ENCODE measurements around the gene TOM1L2.

TOM1L2 gene

DNA sequence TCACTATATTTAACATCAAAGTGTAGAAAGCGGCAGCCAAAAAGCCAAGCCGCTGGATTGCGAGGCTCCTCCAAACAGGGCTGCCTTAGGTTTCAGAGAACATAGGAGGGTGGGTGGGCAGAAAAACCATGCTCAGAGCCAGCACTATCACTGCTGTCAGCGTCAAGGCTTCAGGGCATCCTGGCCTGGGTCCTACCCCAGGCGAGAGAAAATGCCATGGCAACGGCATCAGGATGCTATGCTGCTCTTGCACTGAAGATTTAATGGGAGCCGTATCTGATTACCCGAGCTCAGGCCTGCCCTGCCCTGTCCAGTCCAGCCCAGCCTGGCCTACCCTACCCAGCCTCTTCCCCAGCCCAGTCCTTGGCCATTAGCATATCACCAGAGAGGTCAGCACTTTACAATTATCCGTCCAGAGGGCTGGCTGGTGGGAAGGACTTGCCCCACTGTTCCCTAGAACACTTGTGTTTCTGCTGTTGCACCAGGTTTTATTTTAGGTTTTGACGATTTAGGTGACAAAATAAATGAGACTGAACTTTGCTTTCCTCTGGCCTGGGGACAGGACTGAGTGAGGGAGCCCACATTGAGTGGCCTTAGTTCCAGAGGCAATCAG lies 61.1 kb downstream of the TOM1L2 start:
- H3K27ac ChIP-seq: no peak overlapping the region
- no peak for TF ChIP-seq CTCF (IDR thresholded peaks at IDR 0.05)
- peaks cover 11% of the 10 kb centered on the region for H3K36me3 ChIP-seq
- no peaks in the 10 kb centered on the region for H3K27me3 ChIP-seq
- no peaks in the 10 kb centered on the region for H3K9me3 ChIP-seq
- H3K4me1 ChIP-seq (ENCODE audit: control insufficient read depth in 1 of 2, insufficient read depth in 1 of 2, low read depth in 1 of 2, low read length in 1 of 2): no peaks in the 10 kb centered on the region
- H3K4me3 ChIP-seq (ENCODE audit: low read depth in 1 of 2, low read length in 1 of 2): no peak overlapping the region

- Histone ChIP-seq H3K4me3 (ENCODE audit: low read depth in 1 of 2, low read length in 1 of 2) (no peak overlapping the region), H3K36me3 (peaks cover 12% of the 10 kb centered on the region), H3K4me1 (ENCODE audit: control insufficient read depth in 1 of 2, insufficient read depth in 1 of 2, low read depth in 1 of 2, low read length in 1 of 2) (no peaks in the 10 kb centered on the region), H3K27me3 (no peaks in the 10 kb centered on the region), H3K27ac (no peak overlapping the region), H3K9me3 (no peaks in the 10 kb centered on the region)
- no peak for TF ChIP-seq CTCF (IDR thresholded peaks at IDR 0.05)
Measured at GRCh38 chr17:17910060-17910459, 62.1 kb downstream of the TOM1L2 start.

DNA sequence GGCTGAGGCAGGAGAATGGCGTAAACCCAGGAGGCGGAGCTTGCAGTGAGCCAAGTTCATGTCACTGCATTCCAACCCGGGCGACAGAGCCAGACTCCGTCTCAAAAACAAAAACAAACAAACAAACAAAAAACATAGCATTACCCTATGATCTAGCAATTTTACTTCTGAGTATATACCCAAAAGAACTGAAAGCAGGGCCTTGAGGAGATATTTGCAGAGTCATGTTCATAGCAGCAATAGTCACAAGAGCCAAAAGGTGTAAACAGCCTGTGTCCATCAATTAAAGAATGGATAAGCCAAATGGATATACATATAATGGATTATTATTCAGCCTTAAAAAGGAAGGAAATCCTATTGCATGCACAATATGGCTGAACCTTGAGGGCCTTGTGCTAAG lies 63.1 kb downstream of the TOM1L2 start:
- no peak for TF ChIP-seq CTCF (IDR thresholded peaks at IDR 0.05)
- H3K4me1 ChIP-seq (ENCODE audit: control insufficient read depth in 1 of 2, insufficient read depth in 1 of 2, low read depth in 1 of 2, low read length in 1 of 2): no peaks in the 10 kb centered on the region
- no peak overlapping the region for H3K27ac ChIP-seq
- peaks cover 16% of the 10 kb centered on the region for H3K36me3 ChIP-seq
- no peak overlapping the region for H3K4me3 ChIP-seq (ENCODE audit: low read depth in 1 of 2, low read length in 1 of 2)
- no peaks in the 10 kb centered on the region for H3K27me3 ChIP-seq
- H3K9me3 ChIP-seq: no peaks in the 10 kb centered on the region

DNA sequence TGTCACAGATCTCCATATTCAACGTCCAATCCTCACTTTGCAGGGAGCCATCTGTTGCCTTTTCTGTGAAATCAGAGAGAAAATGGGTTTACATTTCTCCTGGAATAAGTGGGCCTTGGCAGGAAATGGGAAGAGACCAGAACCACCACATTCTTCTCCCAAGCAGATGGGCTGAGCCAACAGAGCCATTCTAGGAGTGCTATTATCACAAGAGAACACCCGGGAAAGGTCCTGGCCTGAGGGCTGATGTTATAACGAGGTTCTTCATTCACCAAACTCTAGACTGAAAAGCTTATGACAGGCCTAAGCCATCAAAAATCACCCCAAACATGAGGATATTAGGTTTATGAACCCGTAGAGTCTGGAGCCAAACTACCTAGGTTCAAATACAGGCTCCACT lies 64.7 kb downstream of the TOM1L2 start:
- Histone ChIP-seq H3K27me3 (no peaks in the 10 kb centered on the region), H3K27ac (no peak overlapping the region), H3K36me3 (peaks cover 17% of the 10 kb centered on the region), H3K9me3 (no peaks in the 10 kb centered on the region), H3K4me1 (ENCODE audit: control insufficient read depth in 1 of 2, insufficient read depth in 1 of 2, low read depth in 1 of 2, low read length in 1 of 2) (no peaks in the 10 kb centered on the region), H3K4me3 (ENCODE audit: low read depth in 1 of 2, low read length in 1 of 2) (no peak overlapping the region)
- no peak for TF ChIP-seq CTCF (IDR thresholded peaks at IDR 0.05)

DNA sequence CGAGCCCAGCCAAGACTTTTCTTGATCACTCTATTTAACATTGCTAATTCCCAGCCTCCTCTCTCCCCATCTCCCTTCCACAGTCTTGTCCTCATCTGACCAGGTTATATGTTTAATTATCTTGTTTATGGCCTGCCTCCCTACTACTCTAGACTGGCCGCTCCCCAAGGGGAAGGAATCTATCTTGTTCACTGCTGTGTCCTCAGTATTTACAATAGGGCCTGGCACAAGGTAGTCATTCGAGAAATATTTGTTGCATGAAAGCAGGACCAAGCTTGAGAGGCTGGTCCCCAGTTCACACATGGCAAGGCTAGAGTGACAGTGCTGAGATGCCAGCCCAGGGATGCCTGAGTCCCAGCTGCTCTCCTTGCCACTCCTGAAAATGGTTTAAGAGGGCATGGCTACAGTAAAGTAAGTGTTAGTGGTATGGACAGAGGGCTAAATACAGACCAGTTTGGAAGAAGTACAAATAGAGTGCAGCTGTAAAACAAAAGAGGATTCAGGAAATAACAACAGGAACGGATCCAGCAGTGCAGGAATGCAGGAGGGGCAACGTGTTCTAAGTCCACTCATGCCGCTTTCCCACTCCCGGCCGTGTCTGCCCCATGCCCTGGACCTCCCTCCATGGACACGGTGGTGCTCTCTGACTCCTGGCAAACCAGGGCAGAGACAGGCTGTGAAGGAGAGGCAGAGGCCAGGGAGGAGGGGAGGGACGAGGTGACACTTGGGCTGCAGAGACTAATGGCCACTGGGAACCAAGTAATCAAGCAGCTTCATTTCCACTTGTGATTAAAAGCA lies 65.6 kb downstream of the TOM1L2 start:
- Histone ChIP-seq H3K27ac (no peak overlapping the region), H3K36me3 (peaks cover 21% of the 10 kb centered on the region), H3K27me3 (no peaks in the 10 kb centered on the region), H3K9me3 (no peaks in the 10 kb centered on the region), H3K4me1 (ENCODE audit: control insufficient read depth in 1 of 2, insufficient read depth in 1 of 2, low read depth in 1 of 2, low read length in 1 of 2) (no peaks in the 10 kb centered on the region), H3K4me3 (ENCODE audit: low read depth in 1 of 2, low read length in 1 of 2) (no peak overlapping the region)
- TF ChIP-seq CTCF (IDR thresholded peaks at IDR 0.05): no peak
